NT2/D1 (cell line): ENCODE results near the gene PURA.

Experiments
- SUZ12 ChIP-seq: IDR thresholded peaks from 2 replicates; pipeline ENCODE4 v1.6.1; 2011; ENCODE audit not compliant: insufficient read length, insufficient read depth; ENCODE audit errors: extremely low read depth
- YY1 ChIP-seq: IDR thresholded peaks from 2 replicates; pipeline ENCODE4 v1.6.1; 2011; ENCODE audit not compliant: insufficient read length, insufficient read depth
- ZNF274 ChIP-seq: IDR thresholded peaks from 2 replicates; pipeline ENCODE4 v1.6.1; 2011; ENCODE audit warnings: mild to moderate bottlenecking, low read depth, low read length

- TF ChIP-seq SUZ12 (no peak), ZNF274 (no peak), YY1 (no peak)
These were observed 5.6 kb upstream of the PURA start for GRCh38 chr5:140108093-140109017.
